Hepatocyte (in vitro differentiated cells): ENCODE results near the gene TSEN2.

Source experiments
- CTCF ChIP-seq: fragments of 200-600 bp; sonication (generic); IDR thresholded peaks from 2 replicates; pipeline ENCODE4 v1.5.1; 2016; ENCODE audit warnings: antibody characterized with exemption, mild to moderate bottlenecking; ENCODE audit not compliant: poor library complexity
- EZH2 ChIP-seq: fragments of 200-600 bp; sonication (generic); IDR thresholded peaks from 2 replicates; pipeline ENCODE4 v1.6.1; 2016; ENCODE audit warnings: antibody characterized with exemption, mild to moderate bottlenecking, borderline replicate concordance

- TF ChIP-seq CTCF: no peak
- no peak for TF ChIP-seq EZH2
These were observed 90.4 kb downstream of the TSEN2 start for GRCh38 chr3:12574661-12575060.
